PC-9 (cell line): Measurements from ENCODE around the gene LONP1.

Experiments used
- CTCF ChIP-seq: fragments of 200-600 bp; sonication (generic); conservative IDR thresholded peaks from 2 replicates; pipeline ENCODE4 v1.6.1; 2017; ENCODE audit warnings: mixed run types, antibody characterized with exemption, mild to moderate bottlenecking, moderate library complexity
- EZH2 ChIP-seq: fragments of 200-600 bp; sonication (generic); IDR thresholded peaks from 2 replicates; pipeline ENCODE4 v1.8.0; 2017; ENCODE audit warnings: antibody characterized with exemption, low read depth

- TF ChIP-seq CTCF: peak; percentile 71
- TF ChIP-seq EZH2: no peak
Measured at GRCh38 chr19:5686647-5687359, 33.1 kb downstream of the LONP1 start.
